Nephron progenitor cell (in vitro differentiated cells): ENCODE measurements around the gene GNAZ.

Experiments used
- DNase-seq: peaks from one replicate; pipeline ENCODE4 v3.0.0; 2021
- H3K27ac Mint-ChIP-seq: 2 replicates; pipeline ENCODE4 v1.8.0; 2021; ENCODE audit warnings: mild to moderate bottlenecking, moderate library complexity, mixed read lengths
- H3K27me3 Mint-ChIP-seq: 2 replicates; pipeline ENCODE4 v1.8.0; 2021; ENCODE audit warnings: mild to moderate bottlenecking, low read depth, mixed read lengths; ENCODE audit not compliant: poor library complexity
- H3K36me3 Mint-ChIP-seq: 2 replicates; pipeline ENCODE4 v1.8.0; 2021; ENCODE audit warnings: low read depth, mixed read lengths
- H3K4me1 Mint-ChIP-seq: 2 replicates; pipeline ENCODE4 v1.8.0; 2021; ENCODE audit warnings: mixed read lengths
- H3K4me3 Mint-ChIP-seq: 2 replicates; pipeline ENCODE4 v1.8.0; 2021; ENCODE audit warnings: mild to moderate bottlenecking, moderate library complexity, mixed read lengths
- H3K9me3 Mint-ChIP-seq: 2 replicates; pipeline ENCODE4 v1.8.0; 2021; ENCODE audit warnings: mild to moderate bottlenecking, moderate library complexity, mixed read lengths
- CTCF ChIP-seq: fragments of 200-600 bp; sonication (generic); IDR thresholded peaks from 2 replicates; pipeline ENCODE4 v1.5.0; 2021; ENCODE audit warnings: antibody characterized with exemption

The GNAZ gene

GRCh38 chr22:23150762-23151161 lies 80.4 kb downstream of the GNAZ start:
- no peak for TF ChIP-seq CTCF
- no peak for DNase-seq
- Mint-ChIP-seq H3K27ac (peak overlapping the region; percentile 59), H3K4me3 (no peak overlapping the region), H3K4me1 (peaks cover 65% of the 10 kb centered on the region), H3K9me3 (no peaks in the 10 kb centered on the region), H3K36me3 (peaks cover 11% of the 10 kb centered on the region), H3K27me3 (no peaks in the 10 kb centered on the region)

GRCh38 chr22:23151827-23152226 lies 81.5 kb downstream of the GNAZ start:
- peaks cover 54% of the 10 kb centered on the region for H3K4me1 Mint-ChIP-seq

GRCh38 chr22:23152238-23153114 lies 82.2 kb downstream of the GNAZ start:
- peaks cover 11% of the 10 kb centered on the region for H3K36me3 Mint-ChIP-seq
- H3K27me3 Mint-ChIP-seq = peaks cover 7% of the 10 kb centered on the region
- no peak for DNase-seq

More at GRCh38 chr22:23151827-23152226, 81.5 kb downstream of the GNAZ start:
- H3K4me3 Mint-ChIP-seq = no peak overlapping the region
- peaks cover 11% of the 10 kb centered on the region for H3K36me3 Mint-ChIP-seq
- H3K27ac Mint-ChIP-seq = no peak overlapping the region
- DNase-seq = no peak
- H3K27me3 Mint-ChIP-seq = peaks cover 7% of the 10 kb centered on the region
- no peaks in the 10 kb centered on the region for H3K9me3 Mint-ChIP-seq
- no peak for TF ChIP-seq CTCF

GRCh38 chr22:23153994-23154393 lies 83.7 kb downstream of the GNAZ start:
- H3K27ac Mint-ChIP-seq = no peak overlapping the region
- H3K4me1 Mint-ChIP-seq = peaks cover 46% of the 10 kb centered on the region
- H3K27me3 Mint-ChIP-seq = peaks cover 13% of the 10 kb centered on the region
- TF ChIP-seq CTCF = no peak
- no peaks in the 10 kb centered on the region for H3K9me3 Mint-ChIP-seq
- H3K4me3 Mint-ChIP-seq = no peak overlapping the region
- peaks cover 11% of the 10 kb centered on the region for H3K36me3 Mint-ChIP-seq
- no peak for DNase-seq

More at GRCh38 chr22:23152238-23153114, 82.2 kb downstream of the GNAZ start:
- Mint-ChIP-seq H3K4me1 (peaks cover 48% of the 10 kb centered on the region), H3K4me3 (no peak overlapping the region), H3K9me3 (no peaks in the 10 kb centered on the region), H3K27ac (no peak overlapping the region)
- TF ChIP-seq CTCF = no peak

GRCh38 chr22:23154461-23154860 lies 84.1 kb downstream of the GNAZ start:
- H3K27ac Mint-ChIP-seq = no peak overlapping the region
- H3K9me3 Mint-ChIP-seq = no peaks in the 10 kb centered on the region
- no peak overlapping the region for H3K4me3 Mint-ChIP-seq
- no peak for TF ChIP-seq CTCF
- peaks cover 44% of the 10 kb centered on the region for H3K4me1 Mint-ChIP-seq
- peaks cover 13% of the 10 kb centered on the region for H3K27me3 Mint-ChIP-seq
- no peak for DNase-seq
- H3K36me3 Mint-ChIP-seq = peaks cover 11% of the 10 kb centered on the region

- peaks cover 13% of the 10 kb centered on the region for H3K27me3 Mint-ChIP-seq
- H3K4me3 Mint-ChIP-seq = no peak overlapping the region
- peaks cover 6% of the 10 kb centered on the region for H3K36me3 Mint-ChIP-seq
- TF ChIP-seq CTCF = no peak
- no peaks in the 10 kb centered on the region for H3K9me3 Mint-ChIP-seq
- peaks cover 37% of the 10 kb centered on the region for H3K4me1 Mint-ChIP-seq
- H3K27ac Mint-ChIP-seq = no peak overlapping the region
- no peak for DNase-seq
These were observed 84.8 kb downstream of the GNAZ start for GRCh38 chr22:23155143-23155542.
